ENCODE measurements around the gene NAA10. TPM values are rescaled to one million over a fixed set of nuclear protein-coding genes. Genes with fewer than 3 reads are reported as not detected.
"Not testable (repeated sequence)": the region's sequence is repeated elsewhere in the genome, so short reads cannot be mapped to it uniquely, and the experiment has no call there.

Gene NAA10
- 10 to 100 TPM; 58.7 to 89.3 (median 69.7) TPM for total RNA-seq

DNA sequence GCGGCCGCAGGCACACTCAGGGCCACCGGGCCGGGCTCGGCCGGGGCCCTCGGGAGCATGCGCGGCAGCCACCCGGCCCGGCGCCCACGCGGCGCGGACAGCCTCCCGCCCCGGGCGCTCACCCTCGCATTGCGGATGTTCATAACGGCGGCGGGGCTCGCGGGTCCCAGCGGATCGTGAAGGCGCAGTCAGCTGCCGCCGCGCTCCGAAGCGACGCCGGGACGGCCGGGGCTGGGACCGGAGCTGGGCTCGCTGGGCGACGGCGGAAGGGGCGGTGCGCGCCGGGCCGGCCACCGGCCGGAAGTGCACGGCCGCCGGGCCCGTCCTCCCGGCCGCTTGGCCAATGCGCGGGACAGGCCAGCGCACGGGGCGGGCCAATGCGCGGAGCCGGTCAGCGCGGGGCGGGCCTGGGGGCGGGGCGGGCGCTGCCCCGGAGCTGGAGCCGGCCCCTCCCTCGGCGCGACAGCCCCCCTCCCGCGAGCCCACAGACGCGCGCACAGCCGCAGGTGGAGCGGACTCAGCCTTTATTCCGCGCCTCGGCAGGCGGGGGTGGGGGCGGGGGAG lies at the start of gene NAA10:
NAA10 (minus strand) TSS at position 276 of the 564 bp plus-strand sequence; CDS start at position 143, 133 bp downstream.
- Histone ChIP-seq H3K9me3 (no peaks in the 10 kb centered on the region), H3K4me3 (replicated peaks in 1 of 3) (peak within 1 kb of the TSS; percentile 17 to 51 (median 47)), H3K27me3 (no peaks in the 10 kb centered on the region), H3K27ac (no peak within 1 kb of the TSS), H3K4me1 (peaks cover 0 to 11% of the 10 kb centered on the region in 2 donors), H3K36me3 (peaks cover 0 to 5% of the 10 kb centered on the region in 2 donors)
- intact Hi-C loops (cut with DNase I), result loop anchor here (10.0 kb wide), 1 partner anchor 60 kb away; no protein-coding TSS in a partner anchor
- TF ChIP-seq, protein P1, sequence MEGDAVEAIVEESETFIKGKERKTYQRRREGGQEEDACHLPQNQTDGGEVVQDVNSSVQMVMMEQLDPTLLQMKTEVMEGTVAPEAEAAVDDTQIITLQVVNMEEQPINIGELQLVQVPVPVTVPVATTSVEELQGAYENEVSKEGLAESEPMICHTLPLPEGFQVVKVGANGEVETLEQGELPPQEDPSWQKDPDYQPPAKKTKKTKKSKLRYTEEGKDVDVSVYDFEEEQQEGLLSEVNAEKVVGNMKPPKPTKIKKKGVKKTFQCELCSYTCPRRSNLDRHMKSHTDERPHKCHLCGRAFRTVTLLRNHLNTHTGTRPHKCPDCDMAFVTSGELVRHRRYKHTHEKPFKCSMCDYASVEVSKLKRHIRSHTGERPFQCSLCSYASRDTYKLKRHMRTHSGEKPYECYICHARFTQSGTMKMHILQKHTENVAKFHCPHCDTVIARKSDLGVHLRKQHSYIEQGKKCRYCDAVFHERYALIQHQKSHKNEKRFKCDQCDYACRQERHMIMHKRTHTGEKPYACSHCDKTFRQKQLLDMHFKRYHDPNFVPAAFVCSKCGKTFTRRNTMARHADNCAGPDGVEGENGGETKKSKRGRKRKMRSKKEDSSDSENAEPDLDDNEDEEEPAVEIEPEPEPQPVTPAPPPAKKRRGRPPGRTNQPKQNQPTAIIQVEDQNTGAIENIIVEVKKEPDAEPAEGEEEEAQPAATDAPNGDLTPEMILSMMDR (IDR thresholded peaks at IDR 0.05), result no peak
- peak in 1 of 2 donors; percentile 53 for TF ChIP-seq POLR2A (IDR thresholded peaks at IDR 0.05)
- WGBS, 2 donors, result 10% methylated on average over 2 of the region's 87 CpGs; no CpG with 5 or more reads in 1 of the 2 donors
- DNase-seq, result peak; percentile 66 to 76

DNA sequence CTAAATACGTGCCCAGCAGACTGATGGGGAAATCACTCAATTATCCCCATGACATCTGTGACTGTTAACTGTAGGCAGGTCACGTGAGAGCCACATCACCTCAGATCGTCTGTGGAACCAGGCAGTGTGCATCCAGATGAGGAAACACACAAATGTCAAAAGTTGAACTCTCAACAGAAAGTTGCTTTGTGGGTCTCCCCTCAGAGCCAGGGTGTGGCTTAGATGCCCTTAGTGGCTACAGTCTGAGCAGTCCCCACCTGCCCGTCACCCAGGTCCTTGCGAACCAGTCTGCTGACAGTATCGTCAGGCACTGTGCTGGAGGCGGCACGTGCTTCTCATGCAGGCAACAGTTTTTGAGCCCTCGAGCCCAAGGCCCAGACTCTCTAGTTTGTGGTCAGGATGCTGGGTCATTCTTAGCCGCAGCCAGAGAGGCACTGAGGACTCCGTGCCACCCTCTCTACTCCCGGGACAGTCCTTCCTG lies 48.5 kb upstream of the NAA10 start:
- Histone ChIP-seq H3K9me3 (no peaks in the 10 kb centered on the region), H3K4me3 (replicated peaks in 1 of 3) (no peak overlapping the region), H3K36me3 (no peaks in the 10 kb centered on the region), H3K27me3 (no peaks in the 10 kb centered on the region), H3K27ac (no peak overlapping the region), H3K4me1 (peaks cover 0 to 3% of the 10 kb centered on the region in 2 donors)
- DNase-seq, result no peak
- TF ChIP-seq POLR2A (IDR thresholded peaks at IDR 0.05), result no peak
- TF ChIP-seq, protein P1 (IDR thresholded peaks at IDR 0.05), result no peak
- WGBS, 2 donors, result 86 to 88% methylated on average over 2 to 5 of the region's 12 CpGs
- intact Hi-C loops (cut with DNase I), result no loop called here

DNA sequence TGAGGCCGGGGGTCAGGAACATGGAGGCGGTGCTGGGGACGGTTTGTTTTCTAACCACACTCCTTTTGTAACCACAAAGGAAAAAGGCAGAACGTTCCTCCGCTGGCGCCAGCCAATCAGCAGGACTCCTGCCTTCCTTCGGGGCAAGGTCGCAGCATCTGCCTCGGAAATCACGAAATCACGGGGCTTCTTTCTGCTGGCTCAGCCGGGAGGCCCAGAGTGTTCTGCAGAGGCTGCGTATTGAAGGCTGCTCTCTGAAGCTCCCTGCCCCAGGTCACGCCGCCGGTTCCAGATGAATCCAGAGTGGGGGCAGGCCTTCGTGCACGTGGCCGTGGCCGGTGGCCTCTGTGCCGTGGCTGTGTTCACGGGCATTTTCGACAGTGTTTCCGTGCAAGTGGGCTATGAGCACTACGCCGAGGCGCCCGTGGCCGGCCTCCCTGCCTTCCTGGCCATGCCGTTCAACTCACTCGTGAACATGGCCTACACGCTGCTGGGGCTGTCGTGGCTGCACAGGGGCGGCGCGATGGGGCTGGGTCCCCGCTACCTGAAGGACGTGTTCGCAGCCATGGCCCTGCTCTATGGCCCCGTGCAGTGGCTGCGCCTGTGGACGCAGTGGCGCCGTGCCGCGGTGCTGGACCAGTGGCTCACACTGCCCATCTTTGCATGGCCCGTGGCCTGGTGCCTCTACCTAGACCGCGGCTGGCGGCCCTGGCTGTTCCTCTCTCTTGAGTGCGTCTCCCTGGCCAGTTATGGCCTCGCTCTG lies 47.1 kb upstream of the NAA10 start:
- Histone ChIP-seq H3K27ac (no peak overlapping the region), H3K9me3 (no peaks in the 10 kb centered on the region), H3K27me3 (no peaks in the 10 kb centered on the region), H3K36me3 (no peaks in the 10 kb centered on the region), H3K4me3 (replicated peaks in 1 of 3) (no peak overlapping the region), H3K4me1 (peaks cover 0 to 3% of the 10 kb centered on the region in 2 donors)
- WGBS, 2 donors, result 76 to 81% methylated on average over 9 to 20 of the region's 52 CpGs
- no peak for DNase-seq
- intact Hi-C loops (cut with DNase I), result no loop called here
- no peak for TF ChIP-seq POLR2A (IDR thresholded peaks at IDR 0.05)
- TF ChIP-seq, protein P1 (IDR thresholded peaks at IDR 0.05), result no peak

DNA sequence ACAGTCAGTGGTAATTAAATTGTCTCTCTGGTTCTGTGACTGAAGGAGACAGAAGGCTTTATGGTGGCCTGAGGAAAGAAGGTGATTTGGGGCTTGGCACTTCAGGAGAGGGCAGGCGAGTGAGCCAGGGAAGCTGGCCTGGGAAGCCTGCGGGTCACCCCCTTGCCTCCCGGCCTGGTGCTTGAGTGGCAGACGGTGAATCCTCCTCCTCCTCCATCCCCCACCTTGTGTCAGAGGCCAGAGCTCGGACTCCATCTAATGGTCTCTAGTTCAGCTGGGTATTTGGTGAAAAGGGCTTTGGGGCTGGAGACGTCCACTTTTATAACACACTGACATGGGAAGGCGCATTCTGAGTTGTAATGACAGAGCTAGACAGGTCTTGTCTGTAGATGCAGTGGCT lies 46.4 kb upstream of the NAA10 start:
- intact Hi-C loops (cut with DNase I), result no loop called here
- H3K27ac ChIP-seq, result no peak overlapping the region
- no peaks in the 10 kb centered on the region for H3K27me3 ChIP-seq
- no peak overlapping the region for H3K4me3 ChIP-seq (replicated peaks in 1 of 3)
- 85 to 90% methylated on average over 6 to 7 of the region's 7 CpGs for WGBS, 2 donors
- no peaks in the 10 kb centered on the region for H3K36me3 ChIP-seq
- TF ChIP-seq, protein P1 (IDR thresholded peaks at IDR 0.05), result no peak
- TF ChIP-seq POLR2A (IDR thresholded peaks at IDR 0.05), result no peak
- DNase-seq, result no peak
- no peaks in the 10 kb centered on the region for H3K9me3 ChIP-seq
- peaks cover 0 to 3% of the 10 kb centered on the region in 2 donors for H3K4me1 ChIP-seq

DNA sequence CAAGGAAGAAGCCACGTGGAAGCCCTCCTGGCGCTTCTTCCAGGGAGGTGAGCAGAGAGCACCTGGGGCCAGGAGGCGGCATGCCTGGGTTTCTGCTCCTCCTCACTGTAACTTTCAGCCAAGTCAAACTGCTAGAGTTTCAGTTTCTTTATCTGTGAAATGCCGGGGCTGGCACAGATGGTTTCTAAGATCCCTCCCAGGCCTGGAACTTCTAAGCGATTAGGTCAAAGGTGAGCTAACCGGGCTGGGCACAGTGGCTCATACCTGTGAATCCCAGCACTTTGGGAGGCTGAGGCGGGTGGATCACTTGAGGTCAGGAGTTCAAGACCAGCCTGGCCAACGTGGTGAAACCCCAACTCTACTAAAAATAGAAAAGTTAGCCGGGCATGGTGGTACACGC lies 45.6 kb upstream of the NAA10 start:
- H3K9me3 ChIP-seq; H3K4me1 ChIP-seq; DNase-seq; H3K27me3 ChIP-seq; intact Hi-C loops (cut with DNase I); H3K4me3 ChIP-seq (replicated peaks in 1 of 3); H3K36me3 ChIP-seq; H3K27ac ChIP-seq: not testable (repeated sequence)
- 89% methylated on average over 3 to 8 of the region's 10 CpGs for WGBS, 2 donors

Measured in thyroid gland (tissue), 4 donors.